HEK293 (cell line): ENCODE measurements around the gene ACAP3.

Experiments
- BCL11A ChIP-seq: fragments of 450-650 bp; formaldehyde crosslinking; IDR thresholded peaks from 2 replicates; pipeline ENCODE4 v1.5.1; 2016; ENCODE audit warnings: low read depth, missing biosample characterization, missing genetic modification characterization
- EGR2 ChIP-seq: fragments of 450-650 bp; formaldehyde crosslinking; IDR thresholded peaks from 2 replicates; pipeline ENCODE4 v1.5.1; 2016; ENCODE audit warnings: low read depth, missing biosample characterization, missing genetic modification characterization
- KLF1 ChIP-seq: fragments of 450-650 bp; formaldehyde crosslinking; IDR thresholded peaks from 2 replicates; pipeline ENCODE4 v1.5.1; 2016; ENCODE audit warnings: missing biosample characterization, missing genetic modification characterization
- KLF10 ChIP-seq: fragments of 450-650 bp; IDR thresholded peaks from 2 replicates; pipeline ENCODE4 v1.5.1; 2018; ENCODE audit warnings: missing biosample characterization, mild to moderate bottlenecking, missing genetic modification characterization
- KLF17 ChIP-seq: fragments of 450-650 bp; formaldehyde crosslinking; IDR thresholded peaks from 2 replicates; pipeline ENCODE4 v1.5.1; 2016; ENCODE audit warnings: missing biosample characterization, missing genetic modification characterization
- MEIS1 ChIP-seq: sonication (generic); formaldehyde crosslinking; IDR thresholded peaks from 2 replicates; pipeline ENCODE4 v1.8.1; 2022; ENCODE audit warnings: missing genetic modification reagents, mild to moderate bottlenecking, borderline replicate concordance
- SCRT2 ChIP-seq: fragments of 450-650 bp; formaldehyde crosslinking; IDR thresholded peaks from 2 replicates; pipeline ENCODE4 v1.5.1; 2016; ENCODE audit warnings: missing biosample characterization, missing genetic modification characterization
- SETDB1 ChIP-seq: IDR thresholded peaks from one replicate; pipeline ENCODE4 v1.6.1; 2017; ENCODE audit warnings: mild to moderate bottlenecking, low read length, moderate library complexity, mixed read lengths; ENCODE audit not compliant: insufficient read length
- TRIM28 ChIP-seq: IDR thresholded peaks from 2 replicates; pipeline ENCODE4 v1.6.1; 2011; ENCODE audit warnings: low read length, control low read depth, borderline replicate concordance
- TSHZ1 ChIP-seq: fragments of 450-650 bp; formaldehyde crosslinking; IDR thresholded peaks from 2 replicates; pipeline ENCODE4 v1.5.1; 2016; ENCODE audit warnings: missing biosample characterization, missing genetic modification characterization, borderline replicate concordance
- ZBTB21 ChIP-seq: fragments of 450-650 bp; formaldehyde crosslinking; IDR thresholded peaks from 2 replicates; pipeline ENCODE4 v1.5.1; 2017; ENCODE audit warnings: missing biosample characterization, missing genetic modification characterization
- ZEB2 ChIP-seq: fragments of 450-650 bp; formaldehyde crosslinking; IDR thresholded peaks from 2 replicates; pipeline ENCODE4 v1.5.1; 2016; ENCODE audit warnings: missing biosample characterization, missing genetic modification characterization
- ZNF114 ChIP-seq: fragments of 450-650 bp; formaldehyde crosslinking; IDR thresholded peaks from 2 replicates; pipeline ENCODE4 v1.5.0; 2017; ENCODE audit warnings: missing biosample characterization, missing genetic modification characterization
- ZNF223 ChIP-seq: fragments of 450-650 bp; formaldehyde crosslinking; IDR thresholded peaks from 2 replicates; pipeline ENCODE4 v1.5.1; 2016; ENCODE audit warnings: missing biosample characterization, missing genetic modification characterization
- ZNF248 ChIP-seq: fragments of 450-650 bp; formaldehyde crosslinking; IDR thresholded peaks from 2 replicates; pipeline ENCODE4 v1.5.1; 2017; ENCODE audit warnings: missing biosample characterization, missing genetic modification characterization
- ZNF350 ChIP-seq: fragments of 450-650 bp; formaldehyde crosslinking; IDR thresholded peaks from 2 replicates; pipeline ENCODE4 v1.5.0; 2017; ENCODE audit warnings: missing biosample characterization, mild to moderate bottlenecking, missing genetic modification characterization
- ZNF398 ChIP-seq: fragments of 450-650 bp; formaldehyde crosslinking; IDR thresholded peaks from 2 replicates; pipeline ENCODE4 v1.5.1; 2017; ENCODE audit warnings: missing biosample characterization, missing genetic modification characterization
- ZNF48 ChIP-seq: fragments of 450-650 bp; formaldehyde crosslinking; IDR thresholded peaks from 2 replicates; pipeline ENCODE4 v1.5.1; 2016; ENCODE audit warnings: missing biosample characterization, missing genetic modification characterization
- ZNF501 ChIP-seq: fragments of 450-650 bp; formaldehyde crosslinking; IDR thresholded peaks from 2 replicates; pipeline ENCODE4 v1.5.1; 2016; ENCODE audit warnings: missing biosample characterization, missing genetic modification characterization
- ZNF561 ChIP-seq: fragments of 450-650 bp; IDR thresholded peaks from 2 replicates; pipeline ENCODE4 v1.5.1; 2018; ENCODE audit warnings: missing biosample characterization, missing genetic modification characterization, borderline replicate concordance
- ZNF660 ChIP-seq: fragments of 450-650 bp; IDR thresholded peaks from 2 replicates; pipeline ENCODE4 v1.5.1; 2018; ENCODE audit warnings: missing biosample characterization, mild to moderate bottlenecking, missing genetic modification characterization
- ZSCAN4 ChIP-seq: fragments of 450-650 bp; formaldehyde crosslinking; IDR thresholded peaks from 2 replicates; pipeline ENCODE4 v1.5.1; 2017; ENCODE audit warnings: missing biosample characterization, missing genetic modification characterization
- TF ChIP-seq, protein P1 (sequence below): fragments of 450-650 bp; formaldehyde crosslinking; IDR thresholded peaks from 2 replicates; pipeline ENCODE4 v1.5.1; 2016; ENCODE audit warnings: missing biosample characterization, missing genetic modification characterization
- TF ChIP-seq, protein P2 (sequence below): fragments of 450-650 bp; formaldehyde crosslinking; IDR thresholded peaks from 2 replicates; pipeline ENCODE4 v1.5.1; 2016; ENCODE audit warnings: missing biosample characterization, missing genetic modification characterization
- TF ChIP-seq, protein P3 (sequence below): fragments of 450-650 bp; formaldehyde crosslinking; IDR thresholded peaks from 2 replicates; pipeline ENCODE4 v1.5.1; 2016; ENCODE audit warnings: missing biosample characterization, missing genetic modification characterization

ACAP3 gene

DNA sequence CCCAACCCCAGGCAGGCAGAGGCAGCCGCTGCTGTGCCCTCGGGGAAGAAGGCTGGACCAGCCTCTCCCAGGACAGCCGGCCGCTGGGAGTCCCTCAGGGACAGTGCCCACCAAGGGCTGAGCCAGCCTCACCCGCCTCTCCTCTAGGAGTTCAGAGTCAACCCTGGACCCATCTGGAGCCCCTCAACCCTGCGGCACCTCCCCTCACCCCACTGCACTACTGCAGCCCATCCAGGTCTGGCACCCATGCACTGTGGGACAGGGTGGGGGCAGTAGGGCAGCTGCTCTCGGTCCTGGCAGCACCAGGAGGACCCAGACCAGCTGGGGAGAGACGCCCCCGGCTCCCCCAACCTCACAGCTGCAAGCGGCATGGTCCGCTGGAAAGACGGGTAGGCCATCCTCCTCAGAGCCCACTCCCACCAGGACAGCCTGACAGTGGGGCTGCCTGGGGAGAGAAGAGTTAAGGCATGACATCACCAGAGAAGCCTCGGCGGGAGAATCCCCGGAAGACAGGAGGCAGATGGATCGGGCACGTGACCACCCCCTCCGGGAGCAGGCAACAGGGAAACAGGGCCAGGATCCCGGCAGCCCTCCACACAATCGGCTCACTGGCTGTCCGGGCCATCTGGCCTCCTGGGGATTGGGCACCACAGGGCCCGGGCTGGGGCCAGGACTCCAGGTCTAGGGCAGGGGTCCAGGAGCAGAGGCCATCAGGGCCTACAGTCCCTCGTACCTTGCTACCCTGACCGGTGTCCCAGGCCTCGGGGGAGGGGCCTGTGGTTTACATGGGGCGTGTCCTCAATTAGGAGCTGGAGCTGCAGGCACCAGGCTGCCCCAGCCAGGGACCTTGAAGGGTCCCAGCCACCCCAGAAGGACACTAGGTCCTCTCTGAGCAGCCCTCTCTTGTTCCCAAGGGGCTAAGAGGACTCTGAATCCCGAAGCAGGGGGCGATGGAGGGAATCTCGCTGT lies 3.1 kb downstream of the ACAP3 start (continued):
- peak; percentile 57; the same call in 1 of the 2 replicates for TF ChIP-seq ZNF660
- TF ChIP-seq KLF17, result peak; percentile 87
- no peak for TF ChIP-seq ZSCAN4 (tag by site-specific recombination)
- no peak for TF ChIP-seq TRIM28
- peak; percentile 68; the same call in 1 of the 2 replicates for TF ChIP-seq ZNF561 (tag by site-specific recombination)
- peak; percentile 49; the same call in 1 of the 2 replicates for TF ChIP-seq BCL11A (tag by site-specific recombination)
- TF ChIP-seq, protein P1, sequence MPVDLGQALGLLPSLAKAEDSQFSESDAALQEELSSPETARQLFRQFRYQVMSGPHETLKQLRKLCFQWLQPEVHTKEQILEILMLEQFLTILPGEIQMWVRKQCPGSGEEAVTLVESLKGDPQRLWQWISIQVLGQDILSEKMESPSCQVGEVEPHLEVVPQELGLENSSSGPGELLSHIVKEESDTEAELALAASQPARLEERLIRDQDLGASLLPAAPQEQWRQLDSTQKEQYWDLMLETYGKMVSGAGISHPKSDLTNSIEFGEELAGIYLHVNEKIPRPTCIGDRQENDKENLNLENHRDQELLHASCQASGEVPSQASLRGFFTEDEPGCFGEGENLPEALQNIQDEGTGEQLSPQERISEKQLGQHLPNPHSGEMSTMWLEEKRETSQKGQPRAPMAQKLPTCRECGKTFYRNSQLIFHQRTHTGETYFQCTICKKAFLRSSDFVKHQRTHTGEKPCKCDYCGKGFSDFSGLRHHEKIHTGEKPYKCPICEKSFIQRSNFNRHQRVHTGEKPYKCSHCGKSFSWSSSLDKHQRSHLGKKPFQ (tag by site-specific recombination), result no peak; the same call in 1 of the 2 replicates
- peak; percentile 64; the same call in 1 of the 2 replicates for TF ChIP-seq TSHZ1 (tag by site-specific recombination)
- TF ChIP-seq ZNF398, result peak; percentile 66
- 0 out of 2 replicates have a peak, but pooled peaks have one; percentile 66 for TF ChIP-seq ZNF501 (tag by site-specific recombination)
- TF ChIP-seq ZNF223 (tag by site-specific recombination), result 0 out of 2 replicates have a peak, but pooled peaks have one; percentile 40
- TF ChIP-seq ZNF248 (tag by site-specific recombination), result no peak
- TF ChIP-seq SETDB1, result peak; percentile 16
- peak; percentile 71; the same call in 1 of the 2 replicates for TF ChIP-seq KLF1 (tag by site-specific recombination)
- peak; percentile 93 for TF ChIP-seq ZEB2
- TF ChIP-seq, protein P2, sequence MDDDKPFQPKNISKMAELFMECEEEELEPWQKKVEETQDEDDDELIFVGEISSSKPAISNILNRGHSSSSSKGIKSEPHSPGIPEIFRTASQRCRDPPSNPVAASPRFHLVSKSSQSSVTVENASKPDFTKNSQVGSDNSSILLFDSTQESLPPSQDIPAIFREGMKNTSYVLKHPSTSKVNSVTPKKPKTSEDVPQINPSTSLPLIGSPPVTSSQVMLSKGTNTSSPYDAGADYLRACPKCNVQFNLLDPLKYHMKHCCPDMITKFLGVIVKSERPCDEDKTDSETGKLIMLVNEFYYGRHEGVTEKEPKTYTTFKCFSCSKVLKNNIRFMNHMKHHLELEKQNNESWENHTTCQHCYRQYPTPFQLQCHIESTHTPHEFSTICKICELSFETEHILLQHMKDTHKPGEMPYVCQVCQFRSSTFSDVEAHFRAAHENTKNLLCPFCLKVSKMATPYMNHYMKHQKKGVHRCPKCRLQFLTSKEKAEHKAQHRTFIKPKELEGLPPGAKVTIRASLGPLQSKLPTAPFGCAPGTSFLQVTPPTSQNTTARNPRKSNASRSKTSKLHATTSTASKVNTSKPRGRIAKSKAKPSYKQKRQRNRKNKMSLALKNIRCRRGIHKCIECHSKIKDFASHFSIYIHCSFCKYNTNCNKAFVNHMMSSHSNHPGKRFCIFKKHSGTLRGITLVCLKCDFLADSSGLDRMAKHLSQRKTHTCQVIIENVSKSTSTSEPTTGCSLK (tag by site-specific recombination), result no peak
- TF ChIP-seq, protein P3, sequence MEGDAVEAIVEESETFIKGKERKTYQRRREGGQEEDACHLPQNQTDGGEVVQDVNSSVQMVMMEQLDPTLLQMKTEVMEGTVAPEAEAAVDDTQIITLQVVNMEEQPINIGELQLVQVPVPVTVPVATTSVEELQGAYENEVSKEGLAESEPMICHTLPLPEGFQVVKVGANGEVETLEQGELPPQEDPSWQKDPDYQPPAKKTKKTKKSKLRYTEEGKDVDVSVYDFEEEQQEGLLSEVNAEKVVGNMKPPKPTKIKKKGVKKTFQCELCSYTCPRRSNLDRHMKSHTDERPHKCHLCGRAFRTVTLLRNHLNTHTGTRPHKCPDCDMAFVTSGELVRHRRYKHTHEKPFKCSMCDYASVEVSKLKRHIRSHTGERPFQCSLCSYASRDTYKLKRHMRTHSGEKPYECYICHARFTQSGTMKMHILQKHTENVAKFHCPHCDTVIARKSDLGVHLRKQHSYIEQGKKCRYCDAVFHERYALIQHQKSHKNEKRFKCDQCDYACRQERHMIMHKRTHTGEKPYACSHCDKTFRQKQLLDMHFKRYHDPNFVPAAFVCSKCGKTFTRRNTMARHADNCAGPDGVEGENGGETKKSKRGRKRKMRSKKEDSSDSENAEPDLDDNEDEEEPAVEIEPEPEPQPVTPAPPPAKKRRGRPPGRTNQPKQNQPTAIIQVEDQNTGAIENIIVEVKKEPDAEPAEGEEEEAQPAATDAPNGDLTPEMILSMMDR (tag by site-specific recombination), result no peak
- TF ChIP-seq KLF10 (tag by site-specific recombination), result peak; percentile 74
- no peak for TF ChIP-seq MEIS1 (CRISPR knock-in tag)
- peak; percentile 41 for TF ChIP-seq EGR2 (tag by site-specific recombination)
- peak; percentile 92 for TF ChIP-seq SCRT2
- TF ChIP-seq ZNF48 (tag by site-specific recombination), result no peak
- TF ChIP-seq ZBTB21 (tag by site-specific recombination), result peak; percentile 83
- no peak for TF ChIP-seq ZNF114
- TF ChIP-seq ZNF350 (tag by site-specific recombination), result no peak
